PC-9 (cell line): ENCODE results near the gene ZFAND3.

Source experiments
- EZH2 ChIP-seq: fragments of 200-600 bp; sonication (generic); IDR thresholded peaks from 2 replicates; pipeline ENCODE4 v1.8.0; 2017; ENCODE audit warnings: antibody characterized with exemption, low read depth
- TF ChIP-seq, protein P1 (sequence below): fragments of 200-600 bp; sonication (generic); conservative IDR thresholded peaks from 2 replicates; pipeline ENCODE4 v1.6.1; 2017; ENCODE audit warnings: mixed run types, antibody characterized with exemption, mild to moderate bottlenecking, moderate library complexity

DNA sequence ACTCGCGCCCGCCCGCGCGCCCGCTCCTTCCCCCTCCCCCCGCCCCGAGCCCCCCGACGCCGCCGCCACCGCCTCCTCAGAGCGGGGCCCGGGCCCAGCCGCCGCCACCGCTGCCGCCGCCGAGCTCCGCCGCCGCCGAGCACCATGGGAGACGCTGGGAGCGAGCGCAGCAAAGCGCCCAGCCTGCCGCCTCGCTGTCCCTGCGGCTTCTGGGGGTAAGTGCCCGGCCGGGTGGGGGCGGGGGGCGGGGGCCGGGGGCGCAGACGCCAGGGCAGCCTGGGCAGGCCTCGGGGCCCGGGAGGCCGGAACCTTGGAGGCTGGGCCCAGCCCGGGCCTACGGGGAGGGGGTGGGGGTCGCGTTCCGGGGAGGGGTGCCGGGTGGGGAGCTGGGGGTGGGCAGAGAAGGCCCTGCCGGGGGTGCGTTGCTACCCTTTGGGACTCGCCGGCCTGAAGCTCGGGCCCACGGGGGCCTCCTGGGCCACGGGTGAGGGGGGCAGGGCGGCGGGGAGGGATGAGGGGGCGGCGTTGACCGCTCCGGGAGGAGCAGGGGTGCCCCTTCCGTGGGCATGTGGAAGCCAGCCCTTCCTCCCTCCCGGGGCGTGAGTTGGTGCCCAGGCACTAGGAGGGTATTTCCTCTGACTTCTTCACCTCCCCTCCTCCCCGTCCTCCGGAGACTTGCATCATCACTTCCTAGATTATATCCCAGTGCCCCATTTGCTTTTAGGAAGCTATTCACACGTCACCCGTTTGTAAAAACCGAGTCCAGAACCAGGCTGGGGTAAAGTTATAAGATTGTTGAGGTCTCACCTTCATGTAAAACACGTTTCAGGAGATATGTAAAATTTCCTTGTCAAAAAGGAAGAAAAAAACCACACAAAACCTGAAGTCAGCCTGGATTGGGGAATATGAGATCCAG is 533 bp downstream of the ZFAND3 start:
- TF ChIP-seq, protein P1, sequence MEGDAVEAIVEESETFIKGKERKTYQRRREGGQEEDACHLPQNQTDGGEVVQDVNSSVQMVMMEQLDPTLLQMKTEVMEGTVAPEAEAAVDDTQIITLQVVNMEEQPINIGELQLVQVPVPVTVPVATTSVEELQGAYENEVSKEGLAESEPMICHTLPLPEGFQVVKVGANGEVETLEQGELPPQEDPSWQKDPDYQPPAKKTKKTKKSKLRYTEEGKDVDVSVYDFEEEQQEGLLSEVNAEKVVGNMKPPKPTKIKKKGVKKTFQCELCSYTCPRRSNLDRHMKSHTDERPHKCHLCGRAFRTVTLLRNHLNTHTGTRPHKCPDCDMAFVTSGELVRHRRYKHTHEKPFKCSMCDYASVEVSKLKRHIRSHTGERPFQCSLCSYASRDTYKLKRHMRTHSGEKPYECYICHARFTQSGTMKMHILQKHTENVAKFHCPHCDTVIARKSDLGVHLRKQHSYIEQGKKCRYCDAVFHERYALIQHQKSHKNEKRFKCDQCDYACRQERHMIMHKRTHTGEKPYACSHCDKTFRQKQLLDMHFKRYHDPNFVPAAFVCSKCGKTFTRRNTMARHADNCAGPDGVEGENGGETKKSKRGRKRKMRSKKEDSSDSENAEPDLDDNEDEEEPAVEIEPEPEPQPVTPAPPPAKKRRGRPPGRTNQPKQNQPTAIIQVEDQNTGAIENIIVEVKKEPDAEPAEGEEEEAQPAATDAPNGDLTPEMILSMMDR: no peak
- TF ChIP-seq EZH2: no peak
